ENCODE measurements around the gene MEGF11. TPM values are rescaled to one million over a fixed set of nuclear protein-coding genes. Genes with fewer than 3 reads are reported as not detected.

The MEGF11 gene
- total and polyA plus RNA-seq, 8 donors = 2.6 to 17.4 (median 9.9) TPM; not detected in 1

- Histone ChIP-seq H3K4me1 (no peaks in the 10 kb centered on the region), H3K4me3 (no peak overlapping the region), H3K9me3 (peaks cover 0 to 11% of the 10 kb centered on the region in 2 donors), H3K36me3 (no peaks in the 10 kb centered on the region), H3K27me3 (peaks cover 0 to 45% of the 10 kb centered on the region in 2 donors), H3K27ac (no peak overlapping the region)
- ATAC-seq (no peak), DNase-seq (no peak)
- intact Hi-C loops (cut with DNase I) = no loop called here
- no peak for TF ChIP-seq CTCF (IDR thresholded peaks at IDR 0.05)
Observed at GRCh38 chr15:66080717-66081398, 172.7 kb downstream of the MEGF11 start.

GRCh38 chr15:66078929-66079275 is 174.6 kb downstream of the MEGF11 start:
- no peak for DNase-seq
- H3K27me3 ChIP-seq = peaks cover 0 to 38% of the 10 kb centered on the region in 2 donors
- no peak for TF ChIP-seq CTCF (IDR thresholded peaks at IDR 0.05)
- no peaks in the 10 kb centered on the region for H3K4me1 ChIP-seq
- H3K27ac ChIP-seq = no peak overlapping the region
- no peaks in the 10 kb centered on the region for H3K36me3 ChIP-seq
- H3K9me3 ChIP-seq = peaks cover 0 to 3% of the 10 kb centered on the region in 2 donors
- H3K4me3 ChIP-seq = no peak overlapping the region
- intact Hi-C loops (cut with DNase I) = no loop called here
- no peak for ATAC-seq

GRCh38 chr15:66078196-66078928 is 175.2 kb downstream of the MEGF11 start:
- Histone ChIP-seq H3K27me3 (peaks cover 0 to 38% of the 10 kb centered on the region in 2 donors), H3K27ac (no peak overlapping the region), H3K36me3 (no peaks in the 10 kb centered on the region), H3K4me3 (no peak overlapping the region), H3K9me3 (no peaks in the 10 kb centered on the region), H3K4me1 (no peaks in the 10 kb centered on the region)
- TF ChIP-seq CTCF (IDR thresholded peaks at IDR 0.05) = no peak
- no peak for DNase-seq
- intact Hi-C loops (cut with DNase I) = no loop called here
- ATAC-seq = no peak

- TF ChIP-seq CTCF (IDR thresholded peaks at IDR 0.05) = no peak
- DNase-seq (no peak), ATAC-seq (no peak)
- intact Hi-C loops (cut with DNase I) = no loop called here
- H3K9me3 ChIP-seq = no peaks in the 10 kb centered on the region
- no peak overlapping the region for H3K27ac ChIP-seq
- H3K36me3 ChIP-seq = no peaks in the 10 kb centered on the region
- H3K27me3 ChIP-seq = peaks cover 0 to 38% of the 10 kb centered on the region in 2 donors
- no peaks in the 10 kb centered on the region for H3K4me1 ChIP-seq
- H3K4me3 ChIP-seq = no peak overlapping the region
Observed at GRCh38 chr15:66077320-66077663, 176.3 kb downstream of the MEGF11 start.

- H3K4me1 ChIP-seq = no peaks in the 10 kb centered on the region
- DNase-seq = no peak
- no peaks in the 10 kb centered on the region for H3K36me3 ChIP-seq
- no peaks in the 10 kb centered on the region for H3K9me3 ChIP-seq
- no peak for TF ChIP-seq CTCF (IDR thresholded peaks at IDR 0.05)
- no peak overlapping the region for H3K4me3 ChIP-seq
- ATAC-seq = no peak
- H3K27me3 ChIP-seq = peaks cover 0 to 38% of the 10 kb centered on the region in 2 donors
- intact Hi-C loops (cut with DNase I) = no loop called here
- no peak overlapping the region for H3K27ac ChIP-seq
Observed at GRCh38 chr15:66076591-66077319, 176.8 kb downstream of the MEGF11 start.

Measured in left lung (tissue), 10 donors.